D721Med (cell line): ENCODE data around the gene TJP3.

ENCODE experiments used
- DNase-seq: peaks from one replicate; pipeline ENCODE4 v3.0.0; 2011; ENCODE audit warnings: low spot score; ENCODE audit not compliant: insufficient read length
- FAIRE-seq: peaks from 2 replicates; lab custom pipeline; 2011; peaks lifted over from hg19 to GRCh38; lab: Jason Lieb, UNC
- CTCF ChIP-seq: IDR thresholded peaks from 2 replicates; pipeline ENCODE4 v1.5.1; 2012; ENCODE audit warnings: mild to moderate bottlenecking, control low read depth; ENCODE audit not compliant: insufficient read depth; ENCODE audit errors: missing control alignments

Gene TJP3

GRCh38 chr19:3780786-3781304 is 72.7 kb downstream of the TJP3 start:
- FAIRE-seq, result no peak
- no peak for TF ChIP-seq CTCF
- DNase-seq, result no peak

DNA sequence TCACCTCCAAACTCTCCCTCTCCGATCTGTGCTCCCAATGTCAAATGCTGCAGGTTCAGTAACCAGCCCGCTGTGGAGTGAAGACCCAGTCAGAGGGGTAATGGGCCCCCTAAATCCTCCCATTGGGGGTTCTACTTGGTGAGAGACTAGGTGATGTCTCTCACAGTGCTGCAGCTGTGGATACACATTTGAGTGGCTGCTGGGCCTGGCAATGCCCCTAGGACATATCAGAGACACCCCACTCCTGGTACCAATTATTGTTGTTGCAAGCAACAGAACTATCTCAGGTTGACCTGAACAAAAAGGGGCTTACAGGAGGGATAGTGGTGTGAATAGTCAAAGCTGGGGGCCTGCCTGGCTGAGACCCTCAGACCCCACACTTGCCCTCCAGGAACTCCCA is 73.4 kb downstream of the TJP3 start:
- DNase-seq (no peak), FAIRE-seq (no peak)
- no peak for TF ChIP-seq CTCF

DNA sequence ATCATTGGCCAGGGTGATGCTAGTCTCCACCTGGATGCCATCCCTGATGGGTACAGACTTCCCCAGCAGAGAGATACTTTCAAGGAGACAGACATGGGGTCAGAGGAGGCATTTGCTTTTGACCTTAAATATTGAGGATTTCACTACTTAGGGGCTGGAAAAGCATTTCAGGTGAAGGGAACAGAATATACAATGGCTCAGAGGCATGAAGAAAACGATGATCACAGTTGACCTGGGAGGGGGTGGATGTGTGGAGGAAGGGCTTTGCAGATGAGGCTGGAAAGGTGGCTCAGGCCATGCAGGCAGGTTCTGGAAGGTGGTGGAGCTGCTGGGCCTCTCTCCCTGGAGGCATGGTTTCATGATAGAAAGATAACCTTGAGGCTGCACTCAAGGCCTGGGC is 74.1 kb downstream of the TJP3 start:
- TF ChIP-seq CTCF, result no peak
- DNase-seq (no peak), FAIRE-seq (no peak)

DNA sequence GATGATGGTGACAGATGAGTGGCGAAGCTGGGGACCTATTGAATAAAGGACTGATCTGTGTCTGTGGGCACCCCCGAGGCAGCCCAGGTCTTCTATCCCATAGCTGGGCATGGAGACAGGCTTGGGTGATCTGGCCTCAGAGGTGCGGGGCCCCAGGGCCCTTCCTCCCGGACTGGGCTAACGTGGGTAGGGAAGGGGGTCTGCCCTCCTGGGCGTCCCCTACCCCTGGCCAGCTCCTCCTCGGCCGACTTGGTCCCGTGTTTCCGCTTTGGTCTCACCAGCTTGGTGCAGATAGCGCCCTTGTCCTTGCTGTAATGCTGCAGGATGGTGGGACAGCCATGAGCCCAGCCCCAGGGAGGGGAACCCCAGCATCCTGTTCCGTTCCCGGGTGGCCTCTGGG is 74.7 kb downstream of the TJP3 start:
- DNase-seq (no peak), FAIRE-seq (no peak)
- TF ChIP-seq CTCF, result no peak

GRCh38 chr19:3783660-3784584 is 75.7 kb downstream of the TJP3 start:
- FAIRE-seq, result no peak
- DNase-seq, result no peak

GRCh38 chr19:3784607-3785450 is 76.6 kb downstream of the TJP3 start:
- FAIRE-seq, result no peak
- TF ChIP-seq CTCF, result no peak
- no peak for DNase-seq

More at GRCh38 chr19:3783660-3784584, 75.7 kb downstream of the TJP3 start:
- TF ChIP-seq CTCF, result peak; percentile 7
